ENCODE results near the gene FARP1. TPM values are rescaled to one million over a fixed set of nuclear protein-coding genes. Genes with fewer than 3 reads are reported as not detected.

FARP1 gene
- total and polyA plus RNA-seq, 3 experiments from 2014 or later, result 0.16 to 0.27 (median 0.26) TPM

- H3K4me3 Mint-ChIP-seq, result no peak overlapping the region
- POLR2A ChIA-PET, result no interaction called here
- H3K27me3 Mint-ChIP-seq, result peaks cover 4 to 5% of the 10 kb centered on the region in 2 donors
- H3K4me3 ChIP-seq (ENCODE audit: low read length), result no peak overlapping the region
- H3K4me1 Mint-ChIP-seq, result no peaks in the 10 kb centered on the region
- no peaks in the 10 kb centered on the region for H3K4me1 ChIP-seq (ENCODE audit: insufficient read depth, low read length)
- no peaks in the 10 kb centered on the region for H3K27me3 ChIP-seq (ENCODE audit: insufficient read depth, low read length, poor library complexity, severe bottlenecking)
- H3K9me3 Mint-ChIP-seq, result peaks cover 0 to 7% (median 1%) of the 10 kb centered on the region in 5 donors
- no peaks in the 10 kb centered on the region for H3K9me3 ChIP-seq (ENCODE audit: low read length)
- H3K36me3 ChIP-seq (ENCODE audit: insufficient read depth, low read length), result no peaks in the 10 kb centered on the region
- no peak overlapping the region for H3K27ac ChIP-seq (ENCODE audit: low read depth, low read length)
- no peaks in the 10 kb centered on the region for H3K36me3 Mint-ChIP-seq
- H3K27ac Mint-ChIP-seq, result no peak overlapping the region
- no peak for DNase-seq
- CTCF ChIA-PET, result no interaction called here
These were observed 24.0 kb upstream of the FARP1 start for GRCh38 chr13:98118865-98119264.

- CTCF ChIA-PET, result no interaction called here
These were observed 19.7 kb upstream of the FARP1 start for GRCh38 chr13:98123176-98123575.

DNA sequence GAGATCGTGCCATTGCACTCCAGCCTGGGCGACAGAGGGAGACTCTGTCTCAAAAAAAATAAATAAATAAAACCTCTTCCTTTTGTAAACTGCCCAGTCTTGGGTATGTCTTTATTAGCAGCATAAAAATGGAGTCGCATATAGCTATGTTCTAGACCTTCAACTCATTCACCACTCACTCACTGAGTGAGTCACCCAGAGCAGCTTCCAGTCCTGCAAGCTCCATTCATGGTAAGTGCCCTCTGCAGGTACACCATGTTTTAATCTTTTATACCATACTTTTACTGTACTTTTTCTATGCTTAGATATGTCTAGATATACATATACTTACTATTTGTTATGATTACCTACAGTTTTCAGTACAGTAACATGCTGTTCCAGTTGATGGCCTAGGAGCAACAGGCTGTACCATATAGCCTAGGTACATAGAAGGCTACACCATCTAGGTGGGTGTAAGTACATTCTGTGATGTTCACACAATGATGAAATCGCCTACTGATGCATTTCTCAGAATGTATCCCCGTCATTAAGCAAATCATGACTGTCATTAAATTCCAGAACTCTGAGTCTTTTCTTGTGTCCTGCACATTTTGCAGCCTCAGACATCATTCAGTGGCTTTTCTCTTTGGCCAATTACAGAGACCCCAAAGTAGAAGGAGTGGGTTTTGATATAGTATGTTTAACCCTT, 13.7 kb upstream of the FARP1 start:
- no peak overlapping the region for H3K27ac Mint-ChIP-seq
- peaks cover 0 to 2% (median 0%) of the 10 kb centered on the region in 3 donors for H3K36me3 Mint-ChIP-seq
- no peak overlapping the region for H3K4me3 Mint-ChIP-seq
- H3K27me3 Mint-ChIP-seq, result peaks cover 8 to 22% of the 10 kb centered on the region in 2 donors
- Histone ChIP-seq H3K36me3 (ENCODE audit: insufficient read depth, low read length) (no peaks in the 10 kb centered on the region), H3K27me3 (ENCODE audit: insufficient read depth, low read length, poor library complexity, severe bottlenecking) (no peaks in the 10 kb centered on the region), H3K4me3 (ENCODE audit: low read length) (no peak overlapping the region), H3K9me3 (ENCODE audit: low read length) (no peaks in the 10 kb centered on the region), H3K27ac (ENCODE audit: low read depth, low read length) (no peak overlapping the region), H3K4me1 (ENCODE audit: insufficient read depth, low read length) (no peaks in the 10 kb centered on the region)
- no peaks in the 10 kb centered on the region for H3K4me1 Mint-ChIP-seq
- no peak for DNase-seq
- ChIA-PET POLR2A (no interaction called here), CTCF (no interaction called here)
- peaks cover 0 to 11% (median 5%) of the 10 kb centered on the region in 5 donors for H3K9me3 Mint-ChIP-seq

More at GRCh38 chr13:98123176-98123575, 19.7 kb upstream of the FARP1 start:
- peaks cover 0 to 15% (median 7%) of the 10 kb centered on the region in 5 donors for H3K9me3 Mint-ChIP-seq
- H3K27ac Mint-ChIP-seq, result no peak overlapping the region
- peaks cover 0 to 3% (median 0%) of the 10 kb centered on the region in 3 donors for H3K36me3 Mint-ChIP-seq
- POLR2A ChIA-PET, result no interaction called here
- Histone ChIP-seq H3K4me3 (ENCODE audit: low read length) (no peak overlapping the region), H3K36me3 (ENCODE audit: insufficient read depth, low read length) (no peaks in the 10 kb centered on the region), H3K9me3 (ENCODE audit: low read length) (no peaks in the 10 kb centered on the region), H3K4me1 (ENCODE audit: insufficient read depth, low read length) (no peaks in the 10 kb centered on the region), H3K27ac (ENCODE audit: low read depth, low read length) (no peak overlapping the region), H3K27me3 (ENCODE audit: insufficient read depth, low read length, poor library complexity, severe bottlenecking) (no peaks in the 10 kb centered on the region)
- DNase-seq, result no peak
- H3K27me3 Mint-ChIP-seq, result peaks cover 7 to 11% of the 10 kb centered on the region in 2 donors
- H3K4me3 Mint-ChIP-seq, result no peak overlapping the region
- H3K4me1 Mint-ChIP-seq, result no peaks in the 10 kb centered on the region

DNA sequence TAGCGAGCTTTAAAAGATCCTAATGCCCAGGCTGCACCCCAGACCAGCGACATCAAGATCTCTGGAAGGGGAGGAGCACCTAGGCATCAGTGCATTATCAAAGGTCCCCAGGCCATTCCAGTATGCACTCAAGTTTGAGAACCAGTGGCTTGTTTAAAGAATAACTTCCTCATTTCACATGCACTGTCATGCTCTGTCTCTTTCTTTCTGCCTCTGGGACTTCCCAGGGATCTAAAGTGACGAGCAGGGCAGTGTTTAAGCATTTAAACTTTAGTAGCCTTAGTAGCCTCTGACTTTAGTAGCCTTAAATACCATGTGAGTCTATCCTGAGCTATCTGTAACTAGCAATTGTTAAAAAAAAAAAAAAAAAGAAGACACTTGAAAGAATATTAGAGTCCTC, 8.9 kb upstream of the FARP1 start:
- no peaks in the 10 kb centered on the region for H3K4me1 Mint-ChIP-seq
- H3K36me3 Mint-ChIP-seq, result no peaks in the 10 kb centered on the region
- peaks cover 1 to 33% of the 10 kb centered on the region in 2 donors for H3K27me3 Mint-ChIP-seq
- DNase-seq, result no peak
- no peak overlapping the region for H3K27ac Mint-ChIP-seq
- ChIA-PET POLR2A (no interaction called here), CTCF (no interaction called here)
- Histone ChIP-seq H3K36me3 (ENCODE audit: insufficient read depth, low read length) (no peaks in the 10 kb centered on the region), H3K4me3 (ENCODE audit: low read length) (no peak overlapping the region), H3K27me3 (ENCODE audit: insufficient read depth, low read length, poor library complexity, severe bottlenecking) (no peaks in the 10 kb centered on the region), H3K9me3 (ENCODE audit: low read length) (no peaks in the 10 kb centered on the region), H3K27ac (ENCODE audit: low read depth, low read length) (no peak overlapping the region), H3K4me1 (ENCODE audit: insufficient read depth, low read length) (no peaks in the 10 kb centered on the region)
- peaks cover 0 to 3% (median 0%) of the 10 kb centered on the region in 5 donors for H3K9me3 Mint-ChIP-seq
- no peak overlapping the region for H3K4me3 Mint-ChIP-seq

DNA sequence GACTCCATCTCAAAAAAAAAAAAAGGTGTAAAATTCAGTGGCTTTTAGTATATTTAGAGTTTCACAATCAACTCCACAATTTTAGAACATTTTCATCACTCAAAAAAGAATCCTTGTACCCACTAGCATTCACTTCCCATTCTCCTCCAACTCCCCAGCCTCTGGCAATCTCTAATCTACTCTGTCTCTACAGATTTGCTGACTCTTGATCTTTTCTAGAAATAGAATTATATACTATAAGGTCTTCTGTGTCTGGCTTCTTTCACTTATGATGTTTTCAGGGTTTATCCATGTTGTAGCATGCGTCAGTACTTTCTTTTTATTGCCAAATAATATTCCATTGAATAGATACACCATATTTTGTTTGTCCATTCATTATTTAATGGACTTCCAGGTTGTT, 8.0 kb upstream of the FARP1 start:
- DNase-seq, result no peak
- Histone ChIP-seq H3K9me3 (ENCODE audit: low read length) (no peaks in the 10 kb centered on the region), H3K27ac (ENCODE audit: low read depth, low read length) (no peak overlapping the region), H3K27me3 (ENCODE audit: insufficient read depth, low read length, poor library complexity, severe bottlenecking) (no peaks in the 10 kb centered on the region), H3K4me1 (ENCODE audit: insufficient read depth, low read length) (no peaks in the 10 kb centered on the region), H3K36me3 (ENCODE audit: insufficient read depth, low read length) (no peaks in the 10 kb centered on the region), H3K4me3 (ENCODE audit: low read length) (no peak overlapping the region)
- H3K9me3 Mint-ChIP-seq, result peaks cover 0 to 3% (median 0%) of the 10 kb centered on the region in 5 donors
- ChIA-PET POLR2A (no interaction called here), CTCF (no interaction called here)
- peaks cover 1 to 41% of the 10 kb centered on the region in 2 donors for H3K27me3 Mint-ChIP-seq
- H3K27ac Mint-ChIP-seq, result no peak overlapping the region
- H3K4me3 Mint-ChIP-seq, result no peak overlapping the region
- no peaks in the 10 kb centered on the region for H3K4me1 Mint-ChIP-seq
- no peaks in the 10 kb centered on the region for H3K36me3 Mint-ChIP-seq

GRCh38 chr13:98141091-98141490, 1.8 kb upstream of the FARP1 start:
- DNase-seq, result no peak
- Mint-ChIP-seq H3K36me3 (no peaks in the 10 kb centered on the region), H3K27ac (no peak overlapping the region), H3K4me1 (peaks cover 0 to 21% (median 9%) of the 10 kb centered on the region in 3 donors), H3K27me3 (peaks cover 34 to 53% of the 10 kb centered on the region in 2 donors), H3K4me3 (no peak overlapping the region), H3K9me3 (no peaks in the 10 kb centered on the region)
- H3K27me3 ChIP-seq (ENCODE audit: insufficient read depth, low read length, poor library complexity, severe bottlenecking), result peaks cover 12% of the 10 kb centered on the region
- no peak overlapping the region for H3K27ac ChIP-seq (ENCODE audit: low read depth, low read length)
- H3K36me3 ChIP-seq (ENCODE audit: insufficient read depth, low read length), result no peaks in the 10 kb centered on the region
- no peaks in the 10 kb centered on the region for H3K9me3 ChIP-seq (ENCODE audit: low read length)
- POLR2A ChIA-PET, result no interaction called here
- CTCF ChIA-PET, result no interaction called here
- H3K4me3 ChIP-seq (ENCODE audit: low read length), result no peak overlapping the region
- no peaks in the 10 kb centered on the region for H3K4me1 ChIP-seq (ENCODE audit: insufficient read depth, low read length)

DNA sequence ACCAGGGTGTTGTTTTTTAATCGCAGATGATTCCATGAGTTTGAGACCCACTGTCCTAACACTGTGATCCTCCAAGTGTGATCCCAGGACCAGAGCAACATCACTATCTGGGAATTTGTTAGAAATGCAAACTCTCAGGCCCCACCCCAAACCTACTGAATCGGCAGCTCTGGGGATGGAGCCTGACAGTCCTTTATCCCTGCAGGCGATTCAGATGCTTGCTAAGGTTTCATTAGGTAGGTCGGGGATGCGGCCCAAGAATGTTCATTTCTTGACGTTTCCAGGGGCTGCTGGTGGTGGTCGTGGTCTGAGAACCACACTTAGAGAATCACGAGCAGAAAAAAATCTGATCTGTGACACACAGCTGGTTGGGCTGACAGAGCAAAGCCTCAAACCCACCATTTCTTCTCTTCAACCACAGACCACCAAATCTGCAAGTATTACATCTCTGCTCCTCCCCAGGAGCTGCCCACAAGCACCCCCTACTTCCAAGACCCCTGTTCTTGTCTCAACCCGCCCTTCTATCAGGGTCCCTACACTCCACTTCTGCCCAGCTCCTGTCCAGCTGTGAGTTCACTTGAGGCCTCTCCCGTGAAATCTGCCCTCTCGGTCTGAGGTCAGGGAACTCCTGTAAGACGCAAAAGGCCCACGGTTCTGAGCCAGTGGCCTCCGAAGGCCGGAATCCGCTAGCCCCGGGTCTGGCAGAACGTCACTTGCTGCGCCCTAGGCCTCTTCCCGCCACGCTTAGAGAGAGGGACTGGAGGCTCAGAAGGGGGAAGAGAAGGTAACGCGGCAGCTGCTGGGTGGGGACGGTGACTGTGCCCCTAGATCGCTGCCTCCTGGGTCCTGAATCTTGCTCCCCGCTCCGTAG, 1.1 kb upstream of the FARP1 start:
- Mint-ChIP-seq H3K4me3 (peak overlapping the region; percentile 44 to 74 (median 50)), H3K36me3 (no peaks in the 10 kb centered on the region), H3K27ac (peak overlapping the region in 1 of 8 donors; percentile 39), H3K27me3 (peaks cover 36 to 53% of the 10 kb centered on the region in 2 donors), H3K9me3 (no peaks in the 10 kb centered on the region), H3K4me1 (peaks cover 0 to 21% (median 9%) of the 10 kb centered on the region in 3 donors)
- Histone ChIP-seq H3K4me3 (ENCODE audit: low read length) (no peak overlapping the region), H3K27me3 (ENCODE audit: insufficient read depth, low read length, poor library complexity, severe bottlenecking) (peaks cover 12% of the 10 kb centered on the region), H3K9me3 (ENCODE audit: low read length) (no peaks in the 10 kb centered on the region), H3K36me3 (ENCODE audit: insufficient read depth, low read length) (no peaks in the 10 kb centered on the region), H3K4me1 (ENCODE audit: insufficient read depth, low read length) (no peaks in the 10 kb centered on the region), H3K27ac (ENCODE audit: low read depth, low read length) (no peak overlapping the region)
- POLR2A ChIA-PET, result no interaction called here
- CTCF ChIA-PET, result no interaction called here
- no peak for DNase-seq

DNA sequence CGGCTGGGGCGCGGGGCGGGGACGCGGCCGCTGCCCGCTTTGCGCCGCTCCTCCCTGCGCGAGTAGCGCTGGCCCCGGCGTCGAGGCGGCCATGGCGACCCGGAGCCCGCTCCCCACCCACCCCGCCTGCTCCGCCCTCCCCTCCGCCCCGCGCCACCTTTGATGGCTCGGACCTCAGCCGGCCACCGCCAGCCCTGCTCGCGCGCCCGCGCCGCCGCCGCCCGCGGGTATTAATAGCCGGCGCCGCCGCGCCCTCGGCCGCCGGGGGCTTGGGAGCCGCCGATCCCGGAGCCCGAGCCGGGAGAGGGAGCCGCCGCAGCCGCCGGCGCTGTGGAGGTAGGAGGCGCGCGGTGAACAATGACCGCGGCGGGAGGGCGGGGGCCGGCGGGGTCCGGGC, 261 bp downstream of the FARP1 start:
- Histone ChIP-seq H3K27ac (ENCODE audit: low read depth, low read length) (no peak overlapping the region), H3K36me3 (ENCODE audit: insufficient read depth, low read length) (no peaks in the 10 kb centered on the region), H3K4me1 (ENCODE audit: insufficient read depth, low read length) (no peaks in the 10 kb centered on the region), H3K27me3 (ENCODE audit: insufficient read depth, low read length, poor library complexity, severe bottlenecking) (peaks cover 12% of the 10 kb centered on the region), H3K4me3 (ENCODE audit: low read length) (no peak overlapping the region), H3K9me3 (ENCODE audit: low read length) (no peaks in the 10 kb centered on the region)
- H3K27ac Mint-ChIP-seq, result no peak overlapping the region
- H3K4me3 Mint-ChIP-seq, result no peak overlapping the region
- H3K4me1 Mint-ChIP-seq, result peaks cover 0 to 21% (median 9%) of the 10 kb centered on the region in 3 donors
- CTCF ChIA-PET, result no interaction called here
- DNase-seq, result no peak
- peaks cover 37 to 50% of the 10 kb centered on the region in 2 donors for H3K27me3 Mint-ChIP-seq
- H3K9me3 Mint-ChIP-seq, result no peaks in the 10 kb centered on the region
- no peaks in the 10 kb centered on the region for H3K36me3 Mint-ChIP-seq
- POLR2A ChIA-PET, result no interaction called here

All from CD8-positive, alpha-beta memory T cell (primary cell).